PC-3 (cell line): ENCODE data around the gene PFKM. TPM values are rescaled to one million over a fixed set of nuclear protein-coding genes. Genes with fewer than 3 reads are reported as not detected.
"Not testable (repeated sequence)": the region's sequence is repeated elsewhere in the genome, so short reads cannot be mapped to it uniquely, and the experiment has no call there.

Source experiments
- ATAC-seq: fragments of 200-7000 bp; cut with Tn5 transposase; 2 replicates; pipeline ENCODE4 v1.9.1; 2020; ENCODE audit warnings: mild to moderate bottlenecking, moderate library complexity
- BruUV-seq: library from RNA; stranded (reverse); fragments of 400-500 nt; replicated peaks from 2 replicates; lab custom pipeline; 2021; lab: Mats Ljungman, UMichigan
- CTCF ChIA-PET: fragments of 300-600 bp; sonication (Branson Sonifier 250); formaldehyde crosslinking; loops from one replicate; lab custom pipeline; 2022; ENCODE audit warnings: antibody characterized with exemption; lab: Charles Lee
- POLR2A ChIA-PET: fragments of 300-600 bp; sonication (Branson Sonifier 250); formaldehyde crosslinking; loops from one replicate; lab custom pipeline; 2022; ENCODE audit warnings: antibody characterized with exemption; ENCODE audit not compliant: unreplicated experiment; lab: Charles Lee
- DNase-seq: peaks from one replicate; pipeline ENCODE4 v3.0.0-alpha.2; 2015
- H2AFZ ChIP-seq: fragments of 300-600 bp; sonication (generic); 2 replicates; pipeline ENCODE4 v1.6.0; 2016; ENCODE audit warnings: antibody characterized with exemption, low read length
- H3F3A ChIP-seq: fragments of 300-600 bp; sonication (generic); one replicate; pipeline ENCODE4 v1.6.0; 2017; ENCODE audit warnings: antibody characterized with exemption, low read length, control low read depth, mild to moderate bottlenecking; ENCODE audit not compliant: unreplicated experiment
- H3K27ac ChIP-seq: fragments of 300-600 bp; sonication (generic); 2 replicates; pipeline ENCODE4 v1.5.1; 2016; ENCODE audit warnings: mild to moderate bottlenecking, low read length
- H3K27me3 ChIP-seq: fragments of 300-600 bp; sonication (generic); 2 replicates; pipeline ENCODE4 v1.6.1; 2016; ENCODE audit warnings: low read length, mixed read lengths
- H3K36me3 ChIP-seq: fragments of 300-600 bp; sonication (generic); 2 replicates; pipeline ENCODE4 v1.6.1; 2016; ENCODE audit warnings: low read depth, mixed run types, low read length, mixed read lengths
- H3K4me1 ChIP-seq: fragments of 300-600 bp; sonication (generic); 2 replicates; pipeline ENCODE4 v1.5.1; 2016; ENCODE audit warnings: low read length; ENCODE audit not compliant: insufficient read depth
- H3K4me2 ChIP-seq: fragments of 300-600 bp; sonication (generic); 2 replicates; pipeline ENCODE4 v1.6.0; 2016; ENCODE audit warnings: low read length
- H3K4me3 ChIP-seq: fragments of 300-600 bp; sonication (generic); 2 replicates; pipeline ENCODE4 v1.5.1; 2016; ENCODE audit warnings: mild to moderate bottlenecking, low read length, mixed read lengths
- H3K79me2 ChIP-seq: fragments of 300-600 bp; sonication (generic); 2 replicates; pipeline ENCODE4 v1.6.1; 2017; ENCODE audit warnings: low read length, mixed read lengths
- H3K9ac ChIP-seq: fragments of 300-600 bp; sonication (generic); 2 replicates; pipeline ENCODE4 v1.6.0; 2016; ENCODE audit warnings: mild to moderate bottlenecking, low read length
- H3K9me2 ChIP-seq: fragments of 300-600 bp; sonication (generic); replicated peaks from 2 replicates; pipeline ENCODE4 v1.6.1; 2016; ENCODE audit warnings: mixed run types, low read length, mixed read lengths
- H3K9me3 ChIP-seq: fragments of 300-600 bp; sonication (generic); 2 replicates; pipeline ENCODE4 v1.6.1; 2016; ENCODE audit warnings: low read length, mixed read lengths
- H4K20me1 ChIP-seq: fragments of 300-600 bp; sonication (generic); 2 replicates; pipeline ENCODE4 v1.6.1; 2016; ENCODE audit warnings: low read length, mixed read lengths
- CTCF ChIP-seq: fragments of 300-600 bp; sonication (generic); conservative IDR thresholded peaks from 2 replicates; pipeline ENCODE4 v1.5.1; 2017; ENCODE audit warnings: antibody characterized with exemption, low read depth, mild to moderate bottlenecking, low read length
- EZH2 ChIP-seq: fragments of 300-600 bp; sonication (generic); IDR thresholded peaks from one replicate; pipeline ENCODE4 v1.6.1; 2017; ENCODE audit warnings: antibody characterized with exemption, mild to moderate bottlenecking, low read length; ENCODE audit not compliant: unreplicated experiment
- EZH2phosphoT487 ChIP-seq: fragments of 300-600 bp; sonication (generic); IDR thresholded peaks from 2 replicates; pipeline ENCODE4 v1.6.1; 2018; ENCODE audit warnings: mild to moderate bottlenecking, antibody characterized with exemption, low read length, borderline replicate concordance
- intact Hi-C: fragments of 100-400 bp; cut with micrococcal nuclease; formaldehyde crosslinking; loops from 2 replicates; pipeline ENCODE4 v1.9.0; 2023
- total RNA-seq: library from RNA; depleted of rRNA; stranded (reverse); fragments of >200 nt; gene quantifications from 2 replicates; pipeline ENCODE4 v1.2.3, GENCODE V29; 2014

Gene PFKM
- total RNA-seq, 1 experiment from 2014 or later = 62.2 TPM

GRCh38 chr12:48145981-48146380 is 26.8 kb downstream of the PFKM start:
- CTCF ChIA-PET = no interaction called here
- Histone ChIP-seq H3K79me2 (no peaks in the 10 kb centered on the region), H3K27ac (no peak overlapping the region), H3K9me2 (no peaks in the 10 kb centered on the region), H3K4me3 (no peak overlapping the region), H3K4me1 (no peaks in the 10 kb centered on the region), H3K9ac (no peak overlapping the region), H4K20me1 (no peaks in the 10 kb centered on the region), H3K36me3 (peaks cover 39% of the 10 kb centered on the region; the same call in 1 of the 2 replicates), H3K27me3 (no peaks in the 10 kb centered on the region), H2AFZ (no peak overlapping the region), H3K9me3 (no peaks in the 10 kb centered on the region), H3F3A (no peaks in the 10 kb centered on the region), H3K4me2 (no peak overlapping the region)
- DNase-seq = no peak
- POLR2A ChIA-PET = no interaction called here
- TF ChIP-seq CTCF (no peak), EZH2phosphoT487 (no peak), EZH2 (no peak)
- intact Hi-C loops = no loop called here
- ATAC-seq = no peak
- no TSS peak for BruUV-seq

GRCh38 chr12:48151103-48151771 is 32.1 kb downstream of the PFKM start:
- intact Hi-C loops = no loop called here
- CTCF ChIA-PET = no interaction called here
- TF ChIP-seq EZH2 (no peak), CTCF (no peak)

GRCh38 chr12:48155786-48156185 is 36.6 kb downstream of the PFKM start:
- H3K4me3 ChIP-seq, ATAC-seq, CTCF ChIA-PET: not testable (repeated sequence)

More at GRCh38 chr12:48151103-48151771, 32.1 kb downstream of the PFKM start:
- Histone ChIP-seq H3K4me1 (0 out of 2 replicates have a peak, but pooled peaks cover 3% of the 10 kb centered on the region), H3K79me2 (peaks cover 5% of the 10 kb centered on the region), H3K9ac (no peak overlapping the region), H3K4me3 (no peak overlapping the region), H3K9me3 (no peaks in the 10 kb centered on the region), H2AFZ (no peak overlapping the region), H3K27me3 (no peaks in the 10 kb centered on the region), H3K9me2 (no peaks in the 10 kb centered on the region), H3K4me2 (no peak overlapping the region), H4K20me1 (no peaks in the 10 kb centered on the region), H3K27ac (no peak overlapping the region), H3K36me3 (peaks cover 12% of the 10 kb centered on the region; the same call in 1 of the 2 replicates), H3F3A (no peaks in the 10 kb centered on the region)
- ATAC-seq (no peak), DNase-seq (no peak)
- no TSS peak for BruUV-seq
- POLR2A ChIA-PET = no interaction called here

More at GRCh38 chr12:48155786-48156185, 36.6 kb downstream of the PFKM start:
- H3K9me3 ChIP-seq, H3F3A ChIP-seq, POLR2A ChIA-PET, H3K36me3 ChIP-seq, H3K9me2 ChIP-seq, H3K27ac ChIP-seq, H4K20me1 ChIP-seq, H3K27me3 ChIP-seq, DNase-seq, H3K4me2 ChIP-seq, BruUV-seq, H2AFZ ChIP-seq, H3K9ac ChIP-seq: not testable (repeated sequence)
- Histone ChIP-seq H3K4me1 (peaks cover 14% of the 10 kb centered on the region), H3K79me2 (peaks cover 15% of the 10 kb centered on the region)
- intact Hi-C loops = loop anchor here (2.0 kb wide), 1 partner anchor 51 kb away; no protein-coding TSS in a partner anchor
